Left ventricle myocardium superior (tissue), 1 donor: ENCODE results near the gene DTX1. TPM values are rescaled to one million over a fixed set of nuclear protein-coding genes. Genes with fewer than 3 reads are reported as not detected.

Experiments
- ATAC-seq: fragments of 200-7000 bp; cut with Tn5 transposase; one replicate; pipeline ENCODE4 v1.9.1; 2020; ENCODE audit warnings: mild to moderate bottlenecking, moderate library complexity
- DNase-seq: peaks from one replicate; pipeline ENCODE4 v3.0.0-alpha.2; 2020
- intact Hi-C: fragments of 100-400 bp; cut with micrococcal nuclease; formaldehyde crosslinking; loops from one replicate; pipeline ENCODE4 v1.11.0; 2022
- total RNA-seq: library from RNA; stranded (reverse); fragmentation: NEBNext Ultra II Directional; extraction: Animal tissue kit (Norgen Biotek cat#: 25700); gene quantifications from one replicate; pipeline ENCODE4 v1.2.1, GENCODE V29; 2021
- donor health status: DM: no; HTN: yes; CAD: no; lungs with severe emphysema.

Gene DTX1
- total RNA-seq, 1 donor from 2014 or later, result 2.4 TPM

DNA sequence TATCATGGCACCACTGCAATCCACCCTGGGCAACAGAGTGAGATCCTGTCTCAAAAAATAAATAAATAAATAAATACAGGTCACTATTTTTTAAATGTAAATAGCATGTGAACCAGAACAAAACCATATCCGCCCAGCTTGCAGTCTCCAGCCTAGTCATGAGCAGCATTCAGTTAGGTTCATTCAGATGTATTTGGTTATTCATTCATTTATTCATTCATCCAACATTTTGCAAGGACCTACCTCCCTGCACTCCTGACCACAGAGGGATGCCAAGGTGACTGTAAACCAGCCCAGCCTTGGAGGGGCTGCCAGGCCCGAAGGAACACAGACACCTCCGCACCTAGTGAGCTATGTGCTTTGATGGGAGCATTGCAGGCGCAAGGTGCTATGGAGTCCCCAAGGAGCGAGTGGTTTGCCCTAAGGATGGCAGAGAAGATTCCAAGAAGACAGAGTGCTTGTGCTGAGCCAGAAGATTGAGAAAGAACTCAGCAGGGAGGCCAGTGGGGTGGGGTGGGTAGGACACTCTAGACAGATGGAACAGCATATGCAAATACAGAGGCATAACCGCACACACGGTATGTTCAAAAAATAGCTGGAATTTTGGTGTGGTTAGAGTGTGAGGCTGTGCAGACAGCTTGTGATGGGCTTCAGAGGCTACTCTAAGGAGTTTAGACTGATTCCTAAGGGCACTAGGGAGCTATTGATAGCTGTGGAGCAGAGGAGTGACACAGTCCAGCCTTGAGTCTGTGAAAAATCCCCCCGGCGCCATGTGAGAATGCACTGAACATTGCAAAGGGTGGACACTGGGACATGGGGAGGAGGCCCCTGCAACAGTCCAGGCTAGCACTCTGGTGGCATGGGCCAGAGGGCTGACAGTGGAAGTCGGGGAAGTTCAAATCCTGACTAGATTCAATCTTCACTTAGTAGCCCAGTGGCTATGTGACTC is 11.7 kb downstream of the DTX1 start:
- no peak for DNase-seq
- no peak for ATAC-seq
- intact Hi-C loops, result no loop called here

DNA sequence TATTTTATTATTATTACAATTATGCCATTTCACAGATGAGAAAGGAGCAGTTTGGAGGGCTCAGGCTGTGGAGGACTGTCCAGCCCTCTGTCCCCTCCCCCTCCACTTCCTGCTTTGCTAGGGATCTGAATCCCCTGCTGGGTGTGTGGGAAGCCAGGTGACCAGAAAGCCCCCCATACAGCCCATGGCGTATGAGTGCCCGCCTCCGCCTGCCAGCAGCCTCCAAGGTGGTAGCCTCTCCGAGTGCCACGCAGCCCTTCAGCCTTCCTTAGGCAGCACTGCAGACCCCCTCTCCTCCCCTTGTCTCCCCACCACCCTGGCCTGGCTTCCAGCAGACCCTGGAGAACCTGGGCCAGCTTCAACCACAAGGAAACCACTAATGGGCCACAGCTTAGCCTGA is 12.6 kb downstream of the DTX1 start:
- intact Hi-C loops, result no loop called here
- ATAC-seq (no peak), DNase-seq (no peak)

GRCh38 chr12:113069751-113070116 is 13.2 kb downstream of the DTX1 start:
- ATAC-seq (no peak), DNase-seq (no peak)
- intact Hi-C loops, result no loop called here

GRCh38 chr12:113070117-113070906 is 13.8 kb downstream of the DTX1 start:
- DNase-seq (peak; percentile 56), ATAC-seq (peak; percentile 38)
- intact Hi-C loops, result no loop called here

- ATAC-seq, result peak; percentile 68
- peak; percentile 68 for DNase-seq
- intact Hi-C loops, result no loop called here
These were observed 14.9 kb downstream of the DTX1 start for GRCh38 chr12:113071135-113072112.

- DNase-seq, result no peak
- intact Hi-C loops, result no loop called here
- no peak for ATAC-seq
These were observed 15.6 kb downstream of the DTX1 start for GRCh38 chr12:113072136-113072535.

GRCh38 chr12:113073586-113073985 is 17.1 kb downstream of the DTX1 start:
- DNase-seq (no peak), ATAC-seq (no peak)
- intact Hi-C loops, result no loop called here

DNA sequence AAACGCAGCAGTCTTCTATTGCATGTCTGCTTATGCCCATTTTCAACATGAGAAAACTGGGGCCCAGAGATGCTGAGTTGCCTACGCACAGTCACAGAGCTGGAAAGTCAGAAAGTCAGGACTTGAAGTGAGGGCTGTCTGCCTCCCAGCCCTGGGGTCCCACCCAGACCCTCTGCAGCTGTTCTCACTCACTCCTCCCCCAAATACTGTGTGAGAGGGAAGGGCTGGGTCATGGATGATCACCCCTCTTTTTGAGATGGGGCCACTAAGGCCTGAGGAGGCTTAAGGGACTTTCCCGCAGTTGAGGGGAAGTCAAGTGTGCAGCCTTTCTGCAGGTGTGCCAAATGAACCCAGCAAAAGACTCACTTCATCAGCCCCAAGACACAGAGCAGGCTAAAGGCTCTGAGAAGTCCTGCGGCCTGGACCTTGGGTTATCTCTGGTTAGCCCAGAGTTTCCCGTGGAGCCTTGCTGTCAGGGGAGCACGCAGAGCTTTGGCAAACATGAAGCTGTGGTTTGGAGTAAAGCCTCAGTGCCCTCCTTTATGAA is 18.7 kb downstream of the DTX1 start:
- ATAC-seq (no peak), DNase-seq (no peak)
- intact Hi-C loops, result no loop called here

GRCh38 chr12:113077057-113077858 is 20.7 kb downstream of the DTX1 start:
- intact Hi-C loops, result no loop called here
- no peak for ATAC-seq
- DNase-seq, result no peak

GRCh38 chr12:113077859-113078255 is 21.3 kb downstream of the DTX1 start:
- DNase-seq, result no peak
- intact Hi-C loops, result no loop called here
- no peak for ATAC-seq

DNA sequence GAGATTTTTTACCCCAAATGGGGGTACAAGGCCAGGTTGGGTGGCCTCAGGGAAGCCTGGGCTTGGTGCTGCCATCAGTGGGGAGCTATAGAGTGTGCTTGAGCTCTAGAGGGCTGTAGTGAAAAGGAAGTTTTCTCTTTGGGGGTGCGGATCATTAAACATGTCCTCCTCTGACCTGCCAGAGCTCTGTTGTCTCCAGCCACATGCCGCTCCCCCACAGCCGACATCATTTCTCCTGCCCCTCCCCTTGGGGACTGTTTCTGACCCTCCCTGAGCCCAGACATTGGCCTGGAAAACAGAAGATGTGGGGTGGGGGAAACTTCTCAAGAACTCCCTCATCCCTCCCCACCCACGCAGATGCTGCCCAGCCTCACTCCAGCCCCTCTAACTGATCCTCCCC is 25.3 kb downstream of the DTX1 start:
- intact Hi-C loops, result no loop called here
- peak; percentile 40 for ATAC-seq
- no peak for DNase-seq

GRCh38 chr12:113082486-113083148 is 26.1 kb downstream of the DTX1 start:
- intact Hi-C loops, result no loop called here
- ATAC-seq, result no peak

GRCh38 chr12:113083863-113084435 is 27.4 kb downstream of the DTX1 start:
- DNase-seq (peak; percentile 80), ATAC-seq (peak; percentile 76)
- intact Hi-C loops, result no loop called here

More at GRCh38 chr12:113082486-113083148, 26.1 kb downstream of the DTX1 start:
- DNase-seq, result no peak

DNA sequence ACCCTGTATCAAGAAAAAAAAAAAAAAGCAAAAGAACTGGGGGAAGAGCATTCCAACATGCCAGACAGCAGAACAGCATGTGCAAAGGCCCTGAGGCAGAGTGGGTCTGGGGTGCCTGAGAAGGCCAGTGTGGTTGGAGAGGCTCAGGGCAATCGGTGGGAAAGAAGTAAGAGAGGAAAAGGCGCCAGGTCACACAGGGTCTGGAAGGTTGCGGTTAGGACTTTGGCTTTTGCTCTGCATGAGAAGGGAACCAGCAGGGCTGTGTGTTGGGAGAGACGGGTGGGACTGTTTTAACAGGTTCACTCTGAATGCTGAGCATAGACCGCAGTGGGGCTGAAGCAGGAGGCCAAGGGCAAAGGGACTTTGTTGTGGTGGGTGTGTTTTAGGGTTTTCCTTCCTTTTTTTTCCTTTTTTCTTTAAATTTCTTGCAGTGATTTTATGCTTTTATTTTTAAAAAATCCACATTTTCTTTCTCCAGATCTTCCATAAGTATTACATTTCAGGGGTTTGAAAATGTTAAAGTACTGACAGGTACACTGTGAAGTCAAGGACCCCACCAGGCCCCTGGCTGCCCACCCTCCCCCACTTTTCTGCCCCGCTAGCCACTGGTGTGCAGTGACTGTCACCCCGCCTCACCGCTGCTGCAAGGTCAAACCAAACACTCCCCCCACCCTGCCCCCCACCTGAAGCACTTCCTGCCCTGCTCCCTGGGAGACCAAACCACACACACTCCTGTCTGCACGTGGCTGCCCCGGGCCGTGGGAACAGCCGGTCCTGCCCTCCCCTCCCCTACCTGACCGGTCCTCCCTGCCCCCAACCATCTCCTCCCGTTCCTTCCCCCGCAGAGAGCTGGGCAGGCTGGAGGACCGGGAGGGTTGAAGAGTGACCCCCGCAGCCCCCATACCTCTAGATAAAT is 30.0 kb downstream of the DTX1 start:
- DNase-seq (no peak), ATAC-seq (no peak)
- intact Hi-C loops, result no loop called here

DNA sequence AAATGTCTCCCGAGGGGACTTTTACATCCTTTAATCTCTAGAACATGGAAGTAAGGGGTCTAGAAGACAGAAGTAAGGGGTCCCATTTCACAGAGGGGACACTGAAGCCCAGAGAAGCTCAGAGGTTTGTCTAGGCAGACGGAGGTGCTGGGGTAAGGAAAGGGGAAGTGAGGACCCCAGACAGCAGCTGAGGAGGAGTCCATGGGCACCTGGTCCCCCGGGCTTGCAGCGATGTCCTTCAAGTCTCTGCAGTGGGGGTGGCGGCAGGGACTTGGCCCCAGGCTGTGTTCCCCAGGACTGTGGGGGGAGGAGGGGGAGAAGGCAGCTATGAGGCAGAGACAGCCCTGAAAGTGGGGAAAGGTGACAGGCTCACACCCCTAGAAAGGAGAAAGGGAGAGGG is 30.7 kb downstream of the DTX1 start:
- no peak for DNase-seq
- no peak for ATAC-seq
- intact Hi-C loops, result no loop called here

DNA sequence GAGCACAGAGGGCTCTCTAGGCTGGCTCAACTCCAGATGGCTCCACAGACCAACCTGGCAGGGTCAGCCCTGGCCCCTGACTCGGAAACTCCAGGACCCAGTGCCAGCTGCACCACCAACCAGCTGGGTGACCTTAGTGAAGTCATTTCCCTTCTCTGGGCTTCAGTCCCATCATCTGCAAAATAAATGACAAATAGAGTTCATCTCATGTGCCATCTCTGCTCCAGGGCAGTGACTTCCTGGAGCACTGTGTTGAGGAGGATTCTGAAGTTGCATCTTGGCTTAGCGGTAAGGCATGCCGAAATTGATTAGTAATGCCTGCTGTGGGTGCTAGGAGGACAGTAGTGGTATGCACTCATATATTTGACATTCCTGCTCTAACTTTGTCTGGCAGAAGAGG is 31.5 kb downstream of the DTX1 start:
- DNase-seq, result no peak
- intact Hi-C loops, result no loop called here
- ATAC-seq, result no peak
